Measurements from ENCODE around the gene HBP1.
"Not testable (repeated sequence)": the region's sequence is repeated elsewhere in the genome, so short reads cannot be mapped to it uniquely, and the experiment has no call there.

HBP1 gene, protein sequence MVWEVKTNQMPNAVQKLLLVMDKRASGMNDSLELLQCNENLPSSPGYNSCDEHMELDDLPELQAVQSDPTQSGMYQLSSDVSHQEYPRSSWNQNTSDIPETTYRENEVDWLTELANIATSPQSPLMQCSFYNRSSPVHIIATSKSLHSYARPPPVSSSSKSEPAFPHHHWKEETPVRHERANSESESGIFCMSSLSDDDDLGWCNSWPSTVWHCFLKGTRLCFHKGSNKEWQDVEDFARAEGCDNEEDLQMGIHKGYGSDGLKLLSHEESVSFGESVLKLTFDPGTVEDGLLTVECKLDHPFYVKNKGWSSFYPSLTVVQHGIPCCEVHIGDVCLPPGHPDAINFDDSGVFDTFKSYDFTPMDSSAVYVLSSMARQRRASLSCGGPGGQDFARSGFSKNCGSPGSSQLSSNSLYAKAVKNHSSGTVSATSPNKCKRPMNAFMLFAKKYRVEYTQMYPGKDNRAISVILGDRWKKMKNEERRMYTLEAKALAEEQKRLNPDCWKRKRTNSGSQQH

DNA sequence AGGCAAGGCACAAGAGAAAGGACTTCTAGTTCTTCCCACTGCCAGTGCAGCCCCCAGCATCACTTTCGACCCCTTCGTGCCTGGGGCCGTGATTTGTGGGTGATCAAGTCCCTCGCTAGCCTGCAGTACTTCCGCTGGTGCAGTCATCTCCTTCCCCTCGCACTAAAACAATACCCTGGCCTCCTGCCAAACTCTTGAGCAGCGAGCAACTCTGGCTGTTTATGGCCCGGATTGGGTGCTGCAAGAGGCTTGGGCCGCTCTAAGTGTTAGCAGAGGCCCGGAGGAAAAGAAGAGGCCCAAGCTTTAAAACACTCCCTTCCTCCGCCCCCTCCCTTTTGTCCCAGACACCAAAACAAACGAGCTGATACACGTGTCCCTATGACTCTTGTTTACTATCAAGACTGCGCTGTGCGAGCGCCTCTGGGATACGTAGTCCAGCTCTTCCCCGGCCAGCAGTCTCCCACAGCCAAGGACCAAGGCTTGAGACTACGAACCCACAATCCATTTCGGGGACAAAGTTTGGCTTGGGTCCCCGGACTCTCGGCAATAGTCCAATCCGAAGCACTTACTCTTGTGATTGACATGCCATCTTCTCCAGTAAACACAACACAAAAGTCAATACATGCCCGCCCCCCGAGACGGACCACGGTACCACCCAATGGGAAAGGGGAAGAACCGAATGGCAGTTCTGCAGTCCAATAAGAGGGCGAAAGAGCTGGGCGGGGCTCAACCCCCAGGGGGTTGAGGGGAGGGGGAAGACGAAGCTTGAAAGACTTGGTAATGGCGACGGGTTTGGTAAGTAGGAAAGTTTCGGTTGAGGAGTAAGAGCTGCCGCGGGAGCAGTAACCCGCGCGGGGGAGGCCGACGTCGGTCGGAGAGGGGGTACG lies at the start of gene HBP1:
Gene HBP1 (plus strand): TSS at position 771 of the 887 bp plus-strand sequence. CDS start 10,891 bp downstream, outside the sequence.
- DNase-seq (ENCODE audit: low read depth in 2 of 2): peak; percentile 93 to 94

DNA sequence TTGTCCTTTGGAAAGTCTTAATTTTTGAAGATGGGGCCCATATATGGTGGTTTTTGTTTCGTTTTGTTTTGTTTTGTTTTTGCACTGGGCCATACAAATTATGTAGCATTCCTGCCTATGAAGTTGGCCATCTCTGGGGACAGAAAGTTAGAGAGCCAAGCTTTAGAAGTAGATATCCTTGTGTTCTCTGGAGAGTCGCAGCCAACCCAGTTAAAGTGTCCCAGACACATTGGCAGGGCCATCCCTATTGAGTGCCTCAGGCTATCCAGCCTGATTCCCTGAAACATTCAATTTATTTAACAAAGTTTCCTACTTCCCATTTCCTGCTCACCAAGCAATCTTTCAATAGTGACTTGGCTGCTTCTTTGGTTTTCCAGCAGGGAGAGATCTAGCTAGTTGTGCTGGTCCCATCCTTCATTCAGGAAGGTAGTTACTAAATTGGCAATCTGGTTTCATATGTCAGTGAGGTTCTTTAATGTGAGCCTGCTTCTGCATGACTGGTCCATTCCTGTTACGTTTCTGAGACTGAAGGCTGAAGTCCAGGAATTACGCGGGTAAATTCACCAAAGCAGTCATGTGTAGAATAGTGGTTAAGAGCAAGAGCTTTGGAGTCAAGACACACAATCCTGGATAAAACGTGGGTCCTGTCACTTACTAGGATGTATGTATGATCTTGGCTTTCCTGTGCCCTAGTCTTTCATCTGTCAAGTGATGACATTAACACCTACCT lies 49.3 kb upstream of the HBP1 start:
- DNase-seq (ENCODE audit: low read depth in 2 of 2): no peak

DNA sequence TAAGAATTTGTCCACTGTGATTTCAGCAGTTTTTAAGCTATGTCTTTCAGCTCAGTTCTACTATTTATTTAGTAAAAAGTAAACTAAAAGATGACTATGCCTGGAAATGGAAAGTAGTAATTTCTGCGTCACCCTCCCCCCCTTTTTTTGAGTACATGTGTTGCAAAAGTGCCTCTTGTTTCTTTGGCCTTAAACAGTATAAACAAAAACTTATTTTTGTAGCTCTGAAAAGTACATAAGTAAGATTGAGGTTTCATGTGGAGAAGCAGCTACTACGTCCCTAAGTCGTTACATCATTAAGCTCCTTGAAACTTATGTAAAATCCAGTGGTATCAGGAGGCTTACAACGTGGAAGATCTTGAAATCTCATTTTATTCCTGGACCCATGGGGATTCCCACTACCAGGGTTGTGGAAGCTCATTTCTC lies 46.3 kb upstream of the HBP1 start:
- no peak for DNase-seq (ENCODE audit: low read depth in 2 of 2)

DNA sequence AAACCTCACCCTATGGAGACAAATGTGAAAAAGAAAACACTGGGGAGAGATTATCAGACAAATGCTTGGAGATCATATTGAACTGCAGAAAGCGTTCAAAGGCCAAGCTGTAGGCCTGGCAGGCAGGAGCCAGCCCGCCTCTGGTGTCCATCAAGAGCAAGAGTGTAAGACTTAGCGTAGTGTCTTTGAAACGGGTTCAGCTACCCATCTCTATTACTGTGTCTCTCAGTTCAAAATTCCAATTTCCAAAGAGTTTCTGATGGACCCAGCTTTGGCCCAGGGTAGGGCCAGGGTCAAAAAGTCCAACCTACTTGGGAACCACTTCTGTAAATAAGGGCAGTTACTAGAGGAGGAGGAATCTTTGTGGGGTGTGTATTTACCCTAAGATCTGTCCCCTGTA lies 45.4 kb upstream of the HBP1 start:
- no peak for DNase-seq (ENCODE audit: low read depth in 2 of 2)

DNA sequence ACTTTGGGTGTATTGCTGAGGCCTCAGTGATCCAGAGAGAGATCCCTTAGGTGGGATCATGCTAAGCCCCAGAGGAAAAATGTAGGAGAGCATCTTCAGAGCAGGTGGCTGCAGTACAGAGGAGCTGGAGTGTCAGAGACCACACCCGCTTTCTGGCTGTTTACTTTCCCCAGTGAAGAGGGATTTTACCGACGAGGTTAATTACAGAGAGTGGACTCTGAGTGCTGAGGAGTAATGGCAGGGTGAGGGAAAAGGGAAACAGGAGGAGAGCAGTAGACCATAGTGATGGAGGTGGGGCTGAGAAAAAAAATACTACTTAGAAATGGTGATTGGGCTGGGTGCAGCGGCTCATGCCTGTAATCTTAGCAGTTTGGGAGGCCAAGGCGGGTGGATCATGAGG lies 43.3 kb upstream of the HBP1 start:
- no peak for DNase-seq (ENCODE audit: low read depth in 2 of 2)

DNA sequence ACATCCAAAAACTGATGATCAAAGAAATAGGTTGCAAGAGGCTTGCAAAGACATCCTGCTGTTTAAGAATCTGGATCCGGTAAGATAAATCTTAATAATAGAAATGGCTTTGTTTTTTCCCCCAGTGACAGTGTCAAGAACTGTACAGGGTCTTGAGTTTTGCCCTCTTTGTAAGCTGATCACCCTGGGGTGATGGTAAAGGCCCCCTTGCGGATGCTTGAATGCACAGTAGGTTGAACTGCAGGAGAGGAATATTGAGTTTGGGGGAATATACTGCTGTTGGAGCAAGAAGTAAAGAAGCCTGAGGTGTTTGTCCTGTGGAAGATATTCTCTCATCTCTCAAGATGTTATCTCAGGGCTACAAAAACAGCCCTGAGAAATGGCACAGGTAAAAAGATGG lies 40.6 kb upstream of the HBP1 start:
- DNase-seq (ENCODE audit: low read depth in 2 of 2): no peak

DNA sequence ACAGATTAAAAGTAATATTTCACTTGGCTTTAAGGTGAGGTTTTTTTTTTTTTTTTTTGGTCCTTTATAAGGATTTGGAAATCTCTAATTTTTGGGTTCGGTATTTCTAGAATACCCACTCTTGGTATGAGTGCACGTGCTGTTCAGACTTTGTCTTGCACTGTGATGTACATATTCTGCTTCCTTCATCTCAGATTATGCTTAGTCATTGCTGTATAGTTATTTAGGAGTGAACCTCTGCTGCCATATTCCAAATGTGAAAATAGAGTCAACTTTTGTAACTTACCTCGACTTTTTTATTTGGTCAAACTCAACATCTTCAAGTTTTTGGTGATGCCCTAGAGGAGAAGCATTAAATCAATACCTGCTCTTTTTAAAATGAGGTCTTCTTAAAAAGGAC lies 40.1 kb upstream of the HBP1 start:
- no peak for DNase-seq (ENCODE audit: low read depth in 2 of 2)

DNA sequence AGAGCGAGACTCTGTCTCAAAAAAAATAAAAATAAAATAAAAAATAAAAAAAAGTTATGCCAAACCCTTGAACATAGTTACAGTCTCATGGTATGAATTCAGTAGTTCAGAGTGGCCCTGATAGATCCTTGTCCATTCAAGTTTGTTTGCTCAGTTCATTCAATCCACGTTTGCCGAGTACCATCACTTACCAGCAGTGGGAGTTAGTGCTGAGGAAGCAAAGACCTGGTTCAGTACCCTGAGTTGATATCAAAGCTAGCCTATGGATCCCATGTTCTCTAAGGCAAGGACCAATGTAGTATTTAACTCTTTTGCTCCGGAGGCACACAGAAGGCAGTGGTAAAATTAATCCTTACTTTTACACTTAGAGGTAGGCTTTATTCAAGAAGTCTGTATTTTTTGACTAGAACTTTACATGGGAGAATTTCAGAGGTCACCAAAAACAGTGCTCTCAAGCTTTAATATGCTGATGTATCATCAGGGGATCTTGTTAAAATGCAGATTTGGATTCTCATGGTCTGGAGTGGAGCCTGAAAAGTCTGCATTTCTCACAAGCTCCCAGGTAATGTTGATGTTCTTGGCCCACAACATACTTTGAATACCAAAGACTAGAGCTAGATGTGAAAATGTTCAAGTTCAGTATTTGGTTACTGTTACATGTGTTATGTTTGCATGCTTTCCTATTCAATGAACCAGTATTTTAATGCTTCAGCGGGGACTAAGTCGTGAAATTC lies 38.1 kb upstream of the HBP1 start:
- no peak for DNase-seq (ENCODE audit: low read depth in 2 of 2)

DNA sequence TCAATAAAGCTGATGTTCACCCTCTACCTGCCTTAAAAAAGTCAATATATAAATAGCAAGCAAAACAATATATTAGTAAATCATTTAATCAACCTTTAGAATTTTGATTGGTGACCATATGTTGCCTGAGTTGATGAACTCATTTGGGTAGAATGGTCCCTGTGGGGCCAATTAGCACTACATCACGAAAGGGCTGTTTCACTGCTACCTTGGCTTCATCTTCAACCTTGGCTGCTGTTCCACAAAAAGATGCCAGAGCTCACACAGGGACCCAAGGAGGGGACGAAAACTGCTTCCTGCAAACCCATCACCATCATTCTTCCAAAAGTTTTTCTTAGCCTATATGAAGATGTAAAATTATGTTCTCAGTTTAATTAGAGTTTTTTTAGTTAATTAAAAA lies 35.4 kb upstream of the HBP1 start:
- DNase-seq (ENCODE audit: low read depth in 2 of 2): no peak

DNA sequence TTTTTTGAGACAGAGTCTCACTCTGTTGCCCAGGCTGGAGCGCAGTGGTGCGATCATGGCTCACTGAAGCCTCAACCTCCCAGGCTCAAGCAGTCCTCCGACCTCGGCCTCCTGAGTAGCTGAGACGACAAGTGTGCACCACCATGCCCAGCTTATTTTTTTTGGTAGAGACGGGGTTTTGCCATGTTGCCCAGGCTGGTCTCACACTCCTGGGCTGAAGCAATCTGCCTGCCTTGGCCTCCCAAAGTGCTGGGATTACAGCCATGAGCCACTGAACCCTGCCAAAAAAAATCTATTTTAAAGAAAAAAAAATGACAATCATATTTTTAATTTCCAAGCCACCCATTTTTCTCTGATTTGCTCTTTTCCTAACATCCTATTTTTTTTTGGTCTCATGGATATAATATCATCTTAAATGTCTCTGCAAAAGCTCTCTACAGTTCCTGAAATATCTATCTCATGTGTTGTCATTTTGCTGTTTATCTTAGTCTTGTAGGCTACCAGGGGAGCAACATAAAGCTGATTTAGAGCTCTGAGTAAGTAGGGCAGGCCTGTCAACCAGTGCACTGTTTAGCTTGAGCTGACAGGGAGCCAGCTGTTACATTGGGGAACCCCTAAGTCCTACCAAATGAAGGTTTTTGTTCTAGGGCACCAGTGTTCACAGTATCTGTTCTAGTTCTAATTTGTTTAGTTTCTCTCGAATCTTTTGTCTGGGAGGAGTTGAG lies 29.9 kb upstream of the HBP1 start:
- no peak for DNase-seq (ENCODE audit: low read depth in 2 of 2)

DNA sequence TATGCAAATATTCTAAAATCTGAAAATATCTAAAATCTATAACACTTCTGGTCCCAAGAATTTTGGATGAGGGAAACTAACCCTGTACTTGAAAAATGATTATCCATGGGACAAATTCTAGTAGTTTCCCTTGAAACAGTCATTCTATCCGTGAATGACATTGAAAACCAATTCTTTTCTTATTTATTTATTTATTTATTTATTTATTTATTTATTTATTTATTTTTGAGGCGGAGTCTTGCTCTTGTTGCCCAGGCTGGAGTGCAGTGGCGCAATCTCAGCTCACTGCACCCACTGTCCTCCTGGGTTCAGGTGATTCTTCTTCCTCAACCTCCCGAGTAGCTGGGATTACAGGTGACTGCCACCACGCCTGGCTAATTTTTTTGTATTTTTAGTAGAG lies 24.9 kb upstream of the HBP1 start:
- not testable (repeated sequence) for DNase-seq (ENCODE audit: low read depth in 2 of 2)

DNA sequence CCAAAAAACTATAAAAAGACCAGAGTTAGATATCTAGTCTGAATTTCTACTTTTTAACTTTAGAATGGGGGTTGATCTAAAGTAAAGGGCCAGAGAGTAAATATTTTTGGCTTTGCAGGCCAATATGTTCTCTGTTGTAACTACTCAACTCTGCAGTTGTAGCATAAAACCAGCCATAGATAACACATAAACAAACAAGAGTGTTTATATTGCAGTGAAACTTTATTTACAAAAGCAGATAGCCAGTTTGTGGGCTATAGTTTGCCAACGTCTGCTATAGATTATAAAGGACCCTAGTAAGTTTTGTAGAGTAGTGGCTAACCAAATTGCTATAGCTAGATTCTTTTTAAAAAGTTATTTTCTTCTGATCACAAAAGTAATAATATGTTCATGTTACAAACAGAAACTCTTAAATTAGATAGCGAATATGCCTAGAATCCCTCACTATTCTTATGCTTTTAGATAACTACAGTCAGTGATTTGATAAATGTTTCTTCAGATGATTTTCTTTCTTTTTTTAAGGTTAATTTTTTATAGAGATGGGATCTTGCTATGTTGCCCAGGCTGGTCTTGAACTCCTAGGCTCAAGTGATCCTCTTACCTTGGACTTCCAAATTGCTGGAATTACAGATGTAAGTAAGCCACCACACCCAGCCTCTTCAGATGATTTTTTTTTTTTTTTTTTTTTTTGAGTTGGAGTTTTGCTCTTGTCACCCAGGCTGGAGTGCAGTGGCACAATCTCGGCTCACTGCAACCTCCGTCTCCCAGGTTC lies 23.6 kb upstream of the HBP1 start:
- no peak for DNase-seq (ENCODE audit: low read depth in 2 of 2)

DNA sequence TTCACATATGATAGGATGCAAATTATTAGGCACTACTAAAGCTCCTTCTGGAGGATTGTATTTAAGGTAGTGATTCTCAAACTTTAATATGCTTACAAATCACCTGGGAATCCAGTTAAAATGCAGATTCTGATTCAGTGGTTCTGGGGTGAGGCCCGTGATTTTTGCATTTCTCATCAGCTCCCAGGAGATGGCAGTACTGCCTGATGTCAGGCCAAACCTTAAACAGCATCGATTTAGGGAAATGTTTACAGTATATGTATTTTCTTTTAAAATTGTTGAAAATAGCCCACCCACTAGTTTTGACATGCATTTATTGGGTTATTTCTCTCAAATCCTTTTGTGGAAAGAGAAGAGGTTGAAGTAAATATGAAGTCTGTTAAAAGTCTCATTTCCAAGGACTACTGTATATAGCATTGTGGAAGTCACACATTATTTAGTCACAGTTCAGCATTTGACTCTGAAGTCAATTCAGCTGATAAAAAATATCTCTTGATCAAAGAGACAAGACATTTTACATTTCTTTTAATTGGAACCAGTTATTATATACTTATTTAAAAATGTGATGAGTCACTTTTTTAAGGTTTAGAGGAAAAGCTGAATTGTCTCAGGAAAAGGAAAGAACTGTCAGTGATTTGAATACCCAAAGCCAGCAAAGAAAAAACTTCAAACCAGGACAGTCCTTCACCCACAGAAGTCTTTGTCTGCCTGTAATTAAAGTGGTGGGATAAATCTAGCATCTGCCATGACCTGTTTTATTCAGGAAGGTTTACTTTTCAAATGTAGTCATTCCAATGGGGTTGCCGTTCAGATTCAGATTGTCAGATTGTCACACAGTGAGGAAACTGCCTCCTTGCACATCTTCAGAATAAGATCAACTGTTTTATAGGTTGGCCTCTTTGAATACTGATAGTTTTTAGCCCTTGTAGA lies 21.1 kb upstream of the HBP1 start:
- no peak for DNase-seq (ENCODE audit: low read depth in 2 of 2)

DNA sequence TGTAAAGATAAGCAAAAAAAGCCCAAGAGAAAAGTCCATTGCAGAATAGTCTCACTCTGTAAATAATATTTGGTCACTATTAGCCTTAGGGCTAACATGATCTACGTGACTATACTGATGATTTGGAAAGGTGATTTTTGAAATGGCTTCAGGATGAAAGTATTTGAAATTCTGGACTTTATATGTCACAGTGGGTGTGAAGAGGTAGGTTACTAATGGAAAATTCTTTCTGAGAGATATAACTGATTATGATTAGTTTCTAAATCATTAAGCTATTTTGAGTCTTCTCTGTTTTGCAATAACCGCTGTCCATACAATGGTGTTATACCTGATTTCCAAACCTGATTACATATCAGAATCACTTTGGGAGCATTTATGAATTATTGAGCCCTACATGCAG lies 20.1 kb upstream of the HBP1 start:
- no peak for DNase-seq (ENCODE audit: low read depth in 2 of 2)

DNA sequence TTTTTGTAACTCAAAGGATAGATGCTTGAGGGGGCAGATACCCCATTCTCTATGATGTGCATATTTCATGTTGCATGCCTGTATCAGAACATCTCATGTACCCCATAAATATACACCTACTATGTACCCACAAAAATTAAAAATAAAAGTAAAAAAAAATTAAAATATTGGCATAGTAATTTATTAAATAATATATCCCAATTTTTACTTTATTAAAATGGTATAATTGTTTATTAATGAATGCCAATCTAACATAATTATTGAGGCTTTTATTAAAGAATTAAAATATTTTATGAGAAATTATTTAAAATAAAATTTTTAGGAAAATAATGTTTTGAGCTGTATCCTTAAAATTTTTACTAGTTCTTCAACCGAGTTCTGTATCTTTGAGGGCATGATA lies 18.9 kb upstream of the HBP1 start:
- DNase-seq (ENCODE audit: low read depth in 2 of 2): no peak

DNA sequence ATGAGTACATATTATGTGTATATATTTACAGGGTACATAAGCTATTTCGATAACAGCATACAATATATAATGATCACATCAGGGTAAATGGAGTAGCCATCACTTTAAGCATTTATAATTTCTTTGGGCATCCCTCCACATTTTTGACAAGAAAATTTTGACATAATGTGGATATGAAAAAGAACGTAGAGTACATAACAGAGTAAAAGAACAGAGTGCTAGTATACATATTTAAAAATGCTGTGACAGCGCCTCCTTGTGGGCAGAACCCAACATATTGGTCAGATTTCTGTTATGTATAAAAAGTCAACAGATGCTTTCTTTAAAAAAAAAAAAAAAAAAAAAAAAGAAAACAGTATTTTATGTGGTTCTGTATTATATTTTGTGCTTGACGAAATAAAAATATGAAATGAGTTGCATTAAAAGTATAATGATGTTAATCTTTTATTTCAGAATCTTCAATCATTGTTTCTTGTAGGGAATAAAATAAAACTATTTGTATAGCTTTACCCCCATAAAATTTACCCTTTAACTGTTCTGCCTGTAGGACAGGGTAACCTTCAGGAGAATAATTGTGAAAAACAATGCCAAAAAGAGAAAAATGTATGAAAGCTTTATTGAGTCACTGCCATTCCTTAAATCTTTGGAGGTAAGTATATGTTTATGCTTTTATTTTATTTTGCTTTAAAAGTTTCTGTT lies 18.3 kb upstream of the HBP1 start:
- DNase-seq (ENCODE audit: low read depth in 2 of 2): peak; percentile 25 to 32

DNA sequence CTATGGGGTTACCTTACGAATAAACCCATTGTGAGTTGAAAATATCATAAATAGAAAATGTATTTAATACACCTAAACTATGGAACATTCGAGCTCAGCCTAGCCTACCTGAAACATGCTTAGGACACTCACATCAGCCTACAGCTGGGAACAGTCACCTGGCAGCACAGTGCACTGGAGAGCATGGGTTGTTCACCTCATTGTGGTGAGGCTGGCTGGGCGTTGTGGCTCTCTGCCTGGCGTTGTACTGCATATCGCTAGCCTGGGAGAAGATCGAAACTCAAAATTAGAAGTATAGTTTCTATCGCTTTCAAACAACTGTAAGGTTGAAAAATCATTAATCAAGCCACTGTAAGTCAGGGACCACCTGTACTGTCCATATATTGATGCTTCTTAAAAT lies 17.3 kb upstream of the HBP1 start:
- no peak for DNase-seq (ENCODE audit: low read depth in 2 of 2)

DNA sequence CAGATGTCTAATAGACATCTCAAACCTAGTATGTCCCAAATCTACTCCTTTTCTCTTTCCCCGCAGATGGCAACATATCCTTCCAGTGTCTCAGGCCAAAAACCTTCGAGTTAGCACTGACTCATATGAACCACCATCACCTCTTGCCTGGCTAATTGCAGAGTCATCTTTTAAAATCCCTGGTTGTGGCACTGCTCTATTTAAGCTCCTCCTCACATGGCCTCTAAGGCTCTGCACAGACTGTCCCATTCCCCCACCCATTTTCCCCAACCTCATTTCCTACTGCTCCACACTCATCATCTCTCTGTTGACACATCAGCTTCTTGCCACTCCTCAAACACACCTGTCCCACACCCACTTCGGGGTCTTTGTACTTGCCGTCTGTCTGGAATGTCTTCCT lies 16.8 kb upstream of the HBP1 start:
- no peak for DNase-seq (ENCODE audit: low read depth in 2 of 2)

Measured in stimulated activated CD8-positive, alpha-beta memory T cell treated with anti-CD3 and anti-CD28 coated beads, Interleukin-15, amount 100 ng/mL, for 48 hours (primary cell).